HCT116 (cell line): ENCODE measurements around the gene DHX34. TPM values are rescaled to one million over a fixed set of nuclear protein-coding genes. Genes with fewer than 3 reads are reported as not detected.

Experiments
- ATAC-seq: fragments of 200-7000 bp; cut with Tn5 transposase; 2 replicates; pipeline ENCODE4 v1.9.1; 2020; ENCODE audit warnings: mild to moderate bottlenecking, moderate library complexity
- BruUV-seq: library from RNA; stranded (reverse); fragments of 400-500 nt; replicated peaks from 2 replicates; lab custom pipeline; 2021; lab: Mats Ljungman, UMichigan
- CTCF ChIA-PET: fragments of 300-600 bp; sonication (Branson Sonifier 250); formaldehyde crosslinking; loops from one replicate; lab custom pipeline; 2021; ENCODE audit warnings: antibody characterized with exemption; lab: Charles Lee
- POLR2A ChIA-PET: fragments of 300-600, 350-600 bp; sonication (Branson Sonifier 250); formaldehyde crosslinking; loops from one replicate; lab custom pipeline; 2021; ENCODE audit warnings: antibody characterized with exemption; lab: Charles Lee
- RAD21 ChIA-PET, 2 experiments: fragments of 300-600 bp; sonication (Branson Sonifier 250); formaldehyde crosslinking; loops; one replicate each; lab custom pipeline; 2023; ENCODE audit warnings: low total read pairs in 2 of 2; ENCODE audit not compliant: uncharacterized antibody in 2 of 2, unreplicated experiment in 2 of 2, low non-redundant PET in 1 of 2; lab: Charles Lee
- DNase-seq: peaks from one replicate; pipeline ENCODE4 v3.0.0-alpha.2; 2010; ENCODE audit warnings: low read depth, low spot score
- H2AFZ ChIP-seq: fragments of 200-600 bp; shearing (Covaris generic), sonication (generic); 2 replicates; pipeline ENCODE4 v1.6.1; 2017; ENCODE audit warnings: low read depth, mixed run types, mixed read lengths, antibody characterized with exemption, low read length; ENCODE audit not compliant: poor library complexity, severe bottlenecking
- H3K27ac ChIP-seq: 2 replicates; pipeline ENCODE4 v1.5.1; 2012; ENCODE audit warnings: low read depth, low read length
- H3K27me3 ChIP-seq: fragments of 200-600 bp; sonication (generic); 2 replicates; pipeline ENCODE4 v1.6.1; 2016; ENCODE audit warnings: mixed run types, low read length, mixed read lengths; ENCODE audit not compliant: insufficient read depth
- H3K36me3 ChIP-seq, 2 experiments: fragments of 200-500 bp in 1 of 2; fragments of 200-600 bp in 1 of 2; sonication (Bioruptor generic) in 1 of 2; sonication (generic) in 1 of 2; 2 replicates each; pipeline versions ENCODE4 v1.5.1 to v1.6.1; 2014 to 2016; ENCODE audit warnings: low read length in 2 of 2, inconsistent platforms in 1 of 2, mixed read lengths in 1 of 2, mixed run types in 1 of 2; ENCODE audit not compliant: insufficient read depth in 2 of 2, control insufficient read depth in 1 of 2
- H3K4me1 ChIP-seq, 2 experiments: fragments of 200-600 bp in 1 of 2; sonication (generic) in 1 of 2; 2 replicates each; pipeline versions ENCODE4 v1.5.1 to v1.6.1; 2012 to 2017; ENCODE audit warnings: low read length in 2 of 2, inconsistent platforms in 1 of 2, mild to moderate bottlenecking in 1 of 2, mixed read lengths in 1 of 2, mixed run types in 1 of 2, moderate library complexity in 1 of 2; ENCODE audit not compliant: insufficient read depth in 2 of 2, control insufficient read depth in 1 of 2
- H3K4me2 ChIP-seq: fragments of 200-600 bp; sonication (generic); 2 replicates; pipeline ENCODE4 v1.6.1; 2017; ENCODE audit warnings: mixed run types, low read length, mixed read lengths
- H3K4me3 ChIP-seq, 2 experiments: fragments of 200-600 bp in 1 of 2; sonication (generic) in 1 of 2; replicated peaks in 1 of 2; 2 replicates each; pipeline ENCODE4 v1.5.1; 2011 to 2016; ENCODE audit warnings: low read length in 2 of 2, control low read depth in 1 of 2, low read depth in 1 of 2, mild to moderate bottlenecking in 1 of 2, mixed read lengths in 1 of 2, mixed run types in 1 of 2
- H3K79me2 ChIP-seq: fragments of 200-600 bp; sonication (generic); 2 replicates; pipeline ENCODE4 v1.6.1; 2017; ENCODE audit warnings: mild to moderate bottlenecking, mixed run types, low read length, moderate library complexity, mixed read lengths; ENCODE audit not compliant: insufficient read depth
- H3K9ac ChIP-seq: fragments of 200-600 bp; sonication (generic); 2 replicates; pipeline ENCODE4 v1.6.1; 2016; ENCODE audit warnings: low read length, mixed read lengths
- H3K9me2 ChIP-seq: fragments of 200-600 bp; sonication (generic), shearing (Covaris generic); 2 replicates; pipeline ENCODE4 v1.6.1; 2017; ENCODE audit warnings: mixed run types, mild to moderate bottlenecking, moderate library complexity; ENCODE audit not compliant: insufficient read depth
- H3K9me3 ChIP-seq, 2 experiments: fragments of 200-500 bp in 1 of 2; fragments of 200-600 bp in 1 of 2; sonication (Bioruptor generic) in 1 of 2; sonication (generic) in 1 of 2; 2 replicates each; pipeline ENCODE4 v1.6.1; 2014 to 2017; ENCODE audit warnings: low read length in 2 of 2, mixed read lengths in 2 of 2, inconsistent platforms in 1 of 2, low read depth in 1 of 2, mild to moderate bottlenecking in 1 of 2, mixed run types in 1 of 2, moderate library complexity in 1 of 2; ENCODE audit not compliant: control insufficient read depth in 1 of 2, insufficient read depth in 1 of 2
- H4K20me1 ChIP-seq: fragments of 200-600 bp; sonication (generic), shearing (Covaris generic); 2 replicates; pipeline ENCODE4 v1.6.1; 2017; ENCODE audit warnings: mixed run types, mild to moderate bottlenecking, moderate library complexity; ENCODE audit not compliant: insufficient read depth
- CBX3 ChIP-seq: IDR thresholded peaks from 2 replicates; pipeline ENCODE4 v1.6.1; 2012; ENCODE audit warnings: low read depth
- CEBPB ChIP-seq: IDR thresholded peaks from 2 replicates; pipeline ENCODE4 v1.6.1; 2012; ENCODE audit warnings: low read depth
- ELF1 ChIP-seq: IDR thresholded peaks from 2 replicates; pipeline ENCODE4 v1.6.1; 2012; ENCODE audit warnings: low read depth, borderline replicate concordance
- EZH2 ChIP-seq: fragments of 200-600 bp; sonication (generic); IDR thresholded peaks from 2 replicates; pipeline ENCODE4 v1.6.1; 2017; ENCODE audit warnings: antibody characterized with exemption, mixed run types
- EZH2phosphoT487 ChIP-seq: fragments of 200-600 bp; IDR thresholded peaks from 2 replicates; pipeline ENCODE4 v1.6.1; 2018; ENCODE audit warnings: antibody characterized with exemption, borderline replicate concordance
- JUND ChIP-seq: IDR thresholded peaks from 2 replicates; pipeline ENCODE4 v1.6.1; 2012
- POLR2A ChIP-seq: IDR thresholded peaks from 2 replicates; pipeline ENCODE4 v1.7.0; 2011; ENCODE audit warnings: borderline replicate concordance; ENCODE audit not compliant: insufficient read depth, insufficient read length; ENCODE audit errors: extremely low read depth
- RAD21 ChIP-seq: IDR thresholded peaks from 2 replicates; pipeline ENCODE4 v1.6.1; 2012; ENCODE audit warnings: low read depth, mild to moderate bottlenecking
- SIN3A ChIP-seq: IDR thresholded peaks from 2 replicates; pipeline ENCODE4 v1.6.1; 2012; ENCODE audit warnings: low read depth
- SP1 ChIP-seq: IDR thresholded peaks from 2 replicates; pipeline ENCODE4 v1.6.1; 2012; ENCODE audit warnings: low read depth
- SRF ChIP-seq: IDR thresholded peaks from 2 replicates; pipeline ENCODE4 v1.6.1; 2012; ENCODE audit warnings: low read depth
- TCF7L2 ChIP-seq: IDR thresholded peaks from 2 replicates; pipeline ENCODE4 v1.7.0; 2011; ENCODE audit warnings: borderline replicate concordance, inconsistent platforms; ENCODE audit not compliant: insufficient read depth, insufficient read length; ENCODE audit errors: extremely low read depth
- YY1 ChIP-seq: IDR thresholded peaks from 2 replicates; pipeline ENCODE4 v1.6.1; 2011; ENCODE audit warnings: low read length, low read depth, moderate library complexity, mild to moderate bottlenecking; ENCODE audit not compliant: insufficient replicate concordance; ENCODE audit errors: extremely low read depth
- ZFX ChIP-seq: fragments of 450-650 bp; IDR thresholded peaks from 2 replicates; pipeline ENCODE4 v1.6.1; 2017
- ZNF274 ChIP-seq: fragments of 200-500 bp; sonication (Bioruptor generic); IDR thresholded peaks from 2 replicates; pipeline ENCODE4 v1.6.1; 2014; ENCODE audit warnings: mild to moderate bottlenecking, low read depth, low read length, inconsistent platforms
- intact Hi-C: fragments of 100-400 bp; cut with micrococcal nuclease; formaldehyde crosslinking; loops from 2 replicates; pipeline ENCODE4 v1.10.0; 2022
- total RNA-seq: library from RNA; stranded (reverse); gene quantifications from one replicate; pipeline ENCODE4 v1.2.1, GENCODE V29; 2021; ENCODE audit not compliant: unreplicated experiment
- TF ChIP-seq, protein P1 (sequence below): IDR thresholded peaks from 2 replicates; pipeline ENCODE4 v1.6.1; 2012; ENCODE audit warnings: low read depth
- TF ChIP-seq, protein P2 (sequence below), 3 experiments: fragments of 200-600 bp in 1 of 3; sonication (generic) in 1 of 3; IDR thresholded peaks in 2 of 3; conservative IDR thresholded peaks in 1 of 3; 2 replicates each; pipeline ENCODE4 v1.5.1; 2012 to 2017; ENCODE audit warnings: low read depth in 2 of 3, low read length in 2 of 3, antibody characterized with exemption in 1 of 3, borderline replicate concordance in 1 of 3, control low read depth in 1 of 3, mild to moderate bottlenecking in 1 of 3, mixed read lengths in 1 of 3, mixed run types in 1 of 3, moderate library complexity in 1 of 3; ENCODE audit not compliant: insufficient read depth in 1 of 3

DHX34 gene
- total RNA-seq, 1 experiment from 2014 or later = 30.5 TPM

DNA sequence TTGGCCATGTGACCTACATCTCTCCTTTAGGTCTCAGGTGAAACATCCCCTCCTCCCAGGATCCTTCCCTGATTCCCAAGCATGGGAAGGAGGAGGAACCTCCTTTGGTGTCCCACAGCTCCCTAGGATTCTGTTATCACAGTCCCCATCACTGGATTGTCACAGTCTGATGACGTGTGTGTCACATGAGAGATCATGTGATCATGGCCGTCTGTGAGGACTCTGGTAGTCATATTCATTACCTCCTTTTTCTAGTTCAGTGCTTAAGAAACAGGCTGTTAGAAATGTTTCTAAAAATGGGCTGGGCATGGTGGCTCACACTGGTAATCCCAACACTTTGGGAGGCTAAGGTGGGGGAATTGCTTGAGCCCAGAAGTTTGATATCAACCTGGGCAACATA, 3.0 kb downstream of the DHX34 start:
- Histone ChIP-seq H3K9me2 (no peaks in the 10 kb centered on the region), H3K4me1 (peaks cover 15 to 22% of the 10 kb centered on the region in 2 experiments; a peak in 3 of 4 replicates), H4K20me1 (no peaks in the 10 kb centered on the region), H3K9ac (no peak overlapping the region), H3K27me3 (no peaks in the 10 kb centered on the region), H2AFZ (no peak overlapping the region), H3K4me2 (no peak overlapping the region; the same call in 1 of the 2 replicates), H3K4me3 (no peak overlapping the region), H3K79me2 (peaks cover 74% of the 10 kb centered on the region), H3K9me3 (no peaks in the 10 kb centered on the region), H3K36me3 (peaks cover 32 to 40% of the 10 kb centered on the region in 2 experiments), H3K27ac (no peak overlapping the region)
- no TSS peak for BruUV-seq
- ChIA-PET RAD21 (no interaction called here), CTCF (interaction anchor here (1.0 kb wide), 2 partner anchors 39 to 76 kb away, joined by 3 to 4 read pairs; no protein-coding TSS in a partner anchor), POLR2A (no interaction called here)
- intact Hi-C loops = no loop called here
- DNase-seq = no peak
- TF ChIP-seq SRF (no peak), ELF1 (no peak), ZNF274 (no peak), POLR2A (no peak), SIN3A (no peak), RAD21 (no peak), SP1 (no peak), CEBPB (no peak), YY1 (no peak), EZH2phosphoT487 (no peak), EZH2 (no peak), ZFX (no peak), TCF7L2 (no peak), CBX3 (no peak), JUND (no peak)
- TF ChIP-seq, protein P1, sequence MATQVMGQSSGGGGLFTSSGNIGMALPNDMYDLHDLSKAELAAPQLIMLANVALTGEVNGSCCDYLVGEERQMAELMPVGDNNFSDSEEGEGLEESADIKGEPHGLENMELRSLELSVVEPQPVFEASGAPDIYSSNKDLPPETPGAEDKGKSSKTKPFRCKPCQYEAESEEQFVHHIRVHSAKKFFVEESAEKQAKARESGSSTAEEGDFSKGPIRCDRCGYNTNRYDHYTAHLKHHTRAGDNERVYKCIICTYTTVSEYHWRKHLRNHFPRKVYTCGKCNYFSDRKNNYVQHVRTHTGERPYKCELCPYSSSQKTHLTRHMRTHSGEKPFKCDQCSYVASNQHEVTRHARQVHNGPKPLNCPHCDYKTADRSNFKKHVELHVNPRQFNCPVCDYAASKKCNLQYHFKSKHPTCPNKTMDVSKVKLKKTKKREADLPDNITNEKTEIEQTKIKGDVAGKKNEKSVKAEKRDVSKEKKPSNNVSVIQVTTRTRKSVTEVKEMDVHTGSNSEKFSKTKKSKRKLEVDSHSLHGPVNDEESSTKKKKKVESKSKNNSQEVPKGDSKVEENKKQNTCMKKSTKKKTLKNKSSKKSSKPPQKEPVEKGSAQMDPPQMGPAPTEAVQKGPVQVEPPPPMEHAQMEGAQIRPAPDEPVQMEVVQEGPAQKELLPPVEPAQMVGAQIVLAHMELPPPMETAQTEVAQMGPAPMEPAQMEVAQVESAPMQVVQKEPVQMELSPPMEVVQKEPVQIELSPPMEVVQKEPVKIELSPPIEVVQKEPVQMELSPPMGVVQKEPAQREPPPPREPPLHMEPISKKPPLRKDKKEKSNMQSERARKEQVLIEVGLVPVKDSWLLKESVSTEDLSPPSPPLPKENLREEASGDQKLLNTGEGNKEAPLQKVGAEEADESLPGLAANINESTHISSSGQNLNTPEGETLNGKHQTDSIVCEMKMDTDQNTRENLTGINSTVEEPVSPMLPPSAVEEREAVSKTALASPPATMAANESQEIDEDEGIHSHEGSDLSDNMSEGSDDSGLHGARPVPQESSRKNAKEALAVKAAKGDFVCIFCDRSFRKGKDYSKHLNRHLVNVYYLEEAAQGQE = no peak
- TF ChIP-seq, protein P2, sequence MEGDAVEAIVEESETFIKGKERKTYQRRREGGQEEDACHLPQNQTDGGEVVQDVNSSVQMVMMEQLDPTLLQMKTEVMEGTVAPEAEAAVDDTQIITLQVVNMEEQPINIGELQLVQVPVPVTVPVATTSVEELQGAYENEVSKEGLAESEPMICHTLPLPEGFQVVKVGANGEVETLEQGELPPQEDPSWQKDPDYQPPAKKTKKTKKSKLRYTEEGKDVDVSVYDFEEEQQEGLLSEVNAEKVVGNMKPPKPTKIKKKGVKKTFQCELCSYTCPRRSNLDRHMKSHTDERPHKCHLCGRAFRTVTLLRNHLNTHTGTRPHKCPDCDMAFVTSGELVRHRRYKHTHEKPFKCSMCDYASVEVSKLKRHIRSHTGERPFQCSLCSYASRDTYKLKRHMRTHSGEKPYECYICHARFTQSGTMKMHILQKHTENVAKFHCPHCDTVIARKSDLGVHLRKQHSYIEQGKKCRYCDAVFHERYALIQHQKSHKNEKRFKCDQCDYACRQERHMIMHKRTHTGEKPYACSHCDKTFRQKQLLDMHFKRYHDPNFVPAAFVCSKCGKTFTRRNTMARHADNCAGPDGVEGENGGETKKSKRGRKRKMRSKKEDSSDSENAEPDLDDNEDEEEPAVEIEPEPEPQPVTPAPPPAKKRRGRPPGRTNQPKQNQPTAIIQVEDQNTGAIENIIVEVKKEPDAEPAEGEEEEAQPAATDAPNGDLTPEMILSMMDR (IDR thresholded peaks at IDR 0.05 in 2 of 3, conservative IDR thresholded peaks at IDR 0.05 in 1 of 3; ENCODE audit: borderline replicate concordance in 1 of 3, insufficient read depth in 1 of 3, low read depth in 2 of 3, low read length in 2 of 3) = no peak
- ATAC-seq = no peak
